Upper lobe of left lung (tissue), 6 donors: ENCODE measurements around the gene DSP. TPM values are rescaled to one million over a fixed set of nuclear protein-coding genes. Genes with fewer than 3 reads are reported as not detected.

Experiments used
- ATAC-seq, 2 donors: fragments of 200-7000 bp; cut with Tn5 transposase; one replicate each; pipeline ENCODE4 v1.9.1; 2022; ENCODE audit warnings: mild to moderate bottlenecking in 2 of 2, moderate library complexity in 2 of 2; ENCODE audit not compliant: low FRiP score in 2 of 2
- DNase-seq, 2 donors: peaks; one replicate each; pipeline ENCODE4 v3.0.0-alpha.2; 2019 to 2020
- H3K27ac ChIP-seq, 4 donors: fragments of 200-600 bp; sonication (generic); one replicate each; pipeline ENCODE4 v1.5.1; 2016 to 2019
- H3K27me3 ChIP-seq, 4 donors: fragments of 200-600 bp; sonication (generic); one replicate each; pipeline ENCODE4 v1.5.1; 2017 to 2019
- H3K36me3 ChIP-seq, 4 donors: fragments of 200-600 bp; sonication (generic); one replicate each; pipeline ENCODE4 v1.5.1; 2016 to 2019
- H3K4me1 ChIP-seq, 4 donors: fragments of 200-600 bp; sonication (generic); one replicate each; pipeline ENCODE4 v1.5.1; 2018 to 2019
- H3K4me3 ChIP-seq, 4 donors: fragments of 200-600 bp; sonication (generic); one replicate each; pipeline ENCODE4 v1.5.1; 2017 to 2019; ENCODE audit warnings: mild to moderate bottlenecking in 2 of 4, moderate library complexity in 1 of 4
- H3K9me3 ChIP-seq, 4 donors: fragments of 200-600 bp; sonication (generic); one replicate each; pipeline ENCODE4 v1.5.1; 2018 to 2019
- CTCF ChIP-seq, 6 experiments: fragments of 450-650 bp in 4 of 6; fragments of 200-600 bp in 2 of 6; sonication (generic) in 2 of 6; IDR thresholded peaks; one replicate each; pipeline ENCODE4 v1.5.1; 2016 to 2019; ENCODE audit warnings: antibody characterized with exemption in 6 of 6
- EP300 ChIP-seq, 4 donors: sonication (generic); formaldehyde crosslinking; IDR thresholded peaks; one replicate each; pipeline ENCODE4 v1.5.1; 2017; ENCODE audit warnings: antibody characterized with exemption in 4 of 4, control low read depth in 2 of 4
- POLR2A ChIP-seq, 4 donors: fragments of 450-650 bp; IDR thresholded peaks; one replicate each; pipeline ENCODE4 v1.5.1; 2016 to 2017; ENCODE audit warnings: antibody characterized with exemption in 4 of 4, mild to moderate bottlenecking in 2 of 4
- POLR2AphosphoS5 ChIP-seq, 2 donors: sonication (generic); formaldehyde crosslinking; IDR thresholded peaks; one replicate each; pipeline ENCODE4 v1.5.1; 2017; ENCODE audit warnings: antibody characterized with exemption in 2 of 2
- WGBS, 2 donors: methylation state at CpG; one replicate each; pipeline ENCODE4 v1.1.5; 2017 to 2018; 5-methylcytosine and 5-hydroxymethylcytosine counted together
- total RNA-seq, 6 donors: library from RNA; depleted of rRNA in 4 of 6; stranded (reverse); fragments of >200 nt in 4 of 6; gene quantifications; one replicate each; pipeline versions ENCODE4 v1.1.0 to v1.2.1, GENCODE V29; 2016 to 2021
- donor health status: DM: no; HTN: no; CAD: no; lungs with moderate emphysema.
- donor health status: DM: no; HTN: yes; CAD: no; lungs with severe emphysema.

Gene DSP
- 10 to 100 TPM in 5 of 6 donors, 1 to 10 TPM in 1; 6.3 to 88.2 (median 29.0) TPM for total RNA-seq

GRCh38 chr6:7541175-7542064 is at the start of gene DSP:
DSP (plus strand) TSS chr6:7541671; CDS start chr6:7541916, 245 bp downstream.
- 1 to 2% methylated on average over 6 to 67 of the region's 105 CpGs for WGBS, 2 donors
- ATAC-seq: peak; percentile 63 to 84
- no peak for TF ChIP-seq CTCF (IDR thresholded peaks at IDR 0.05)
- no peak for TF ChIP-seq EP300 (IDR thresholded peaks at IDR 0.05)
- TF ChIP-seq POLR2A (IDR thresholded peaks at IDR 0.05): peak in 3 of 4 donors; percentile 47 to 55 (median 55)
- TF ChIP-seq POLR2AphosphoS5 (IDR thresholded peaks at IDR 0.05): peak in 1 of 2 donors; percentile 64
- H3K27ac ChIP-seq: peak within 1 kb of the TSS; percentile 66 to 81 (median 80)
- peak within 1 kb of the TSS; percentile 55 to 64 (median 60) for H3K4me3 ChIP-seq
- no peaks in the 10 kb centered on the region for H3K9me3 ChIP-seq
- H3K4me1 ChIP-seq: peaks cover 10 to 34% (median 25%) of the 10 kb centered on the region in 4 donors
- no peaks in the 10 kb centered on the region for H3K36me3 ChIP-seq
- peak; percentile 78 to 92 for DNase-seq
- H3K27me3 ChIP-seq: peaks cover 0 to 28% (median 12%) of the 10 kb centered on the region in 4 donors

- Histone ChIP-seq H3K36me3 (no peaks in the 10 kb centered on the region), H3K4me1 (no peaks in the 10 kb centered on the region), H3K27me3 (no peaks in the 10 kb centered on the region), H3K9me3 (no peaks in the 10 kb centered on the region), H3K27ac (no peak overlapping the region), H3K4me3 (no peak overlapping the region)
- 89 to 100% methylated on average over 2 of the region's 2 CpGs for WGBS, 2 donors
- DNase-seq (no peak), ATAC-seq (no peak)
- no peak for TF ChIP-seq POLR2AphosphoS5 (IDR thresholded peaks at IDR 0.05)
- no peak for TF ChIP-seq POLR2A (IDR thresholded peaks at IDR 0.05)
- TF ChIP-seq EP300 (IDR thresholded peaks at IDR 0.05): no peak
- TF ChIP-seq CTCF (IDR thresholded peaks at IDR 0.05): no peak
These were observed 47.6 kb upstream of the DSP start for GRCh38 chr6:7493866-7494265.

- no peaks in the 10 kb centered on the region for H3K9me3 ChIP-seq
- ATAC-seq (no peak), DNase-seq (no peak)
- H3K4me1 ChIP-seq: no peaks in the 10 kb centered on the region
- no peaks in the 10 kb centered on the region for H3K27me3 ChIP-seq
- no peak overlapping the region for H3K4me3 ChIP-seq
- WGBS, 2 donors: 88 to 90% methylated on average over 7 of the region's 7 CpGs
- H3K36me3 ChIP-seq: no peaks in the 10 kb centered on the region
- TF ChIP-seq CTCF (IDR thresholded peaks at IDR 0.05) (no peak), EP300 (IDR thresholded peaks at IDR 0.05) (no peak), POLR2AphosphoS5 (IDR thresholded peaks at IDR 0.05) (no peak), POLR2A (IDR thresholded peaks at IDR 0.05) (no peak)
- no peak overlapping the region for H3K27ac ChIP-seq
These were observed 46.8 kb upstream of the DSP start for GRCh38 chr6:7494638-7495037.

- no peak for DNase-seq
- no peak for ATAC-seq
- Histone ChIP-seq H3K4me3 (no peak overlapping the region), H3K9me3 (no peaks in the 10 kb centered on the region), H3K27me3 (no peaks in the 10 kb centered on the region), H3K36me3 (no peaks in the 10 kb centered on the region), H3K27ac (no peak overlapping the region), H3K4me1 (no peaks in the 10 kb centered on the region)
- WGBS, 2 donors: 57 to 67% methylated on average over 12 of the region's 12 CpGs
- TF ChIP-seq POLR2A (IDR thresholded peaks at IDR 0.05): no peak
- TF ChIP-seq POLR2AphosphoS5 (IDR thresholded peaks at IDR 0.05): no peak
- TF ChIP-seq CTCF (IDR thresholded peaks at IDR 0.05): no peak
- TF ChIP-seq EP300 (IDR thresholded peaks at IDR 0.05): no peak
These were observed 45.1 kb upstream of the DSP start for GRCh38 chr6:7496266-7496875.
